ENCODE results near the gene COL27A1.

Gene COL27A1

DNA sequence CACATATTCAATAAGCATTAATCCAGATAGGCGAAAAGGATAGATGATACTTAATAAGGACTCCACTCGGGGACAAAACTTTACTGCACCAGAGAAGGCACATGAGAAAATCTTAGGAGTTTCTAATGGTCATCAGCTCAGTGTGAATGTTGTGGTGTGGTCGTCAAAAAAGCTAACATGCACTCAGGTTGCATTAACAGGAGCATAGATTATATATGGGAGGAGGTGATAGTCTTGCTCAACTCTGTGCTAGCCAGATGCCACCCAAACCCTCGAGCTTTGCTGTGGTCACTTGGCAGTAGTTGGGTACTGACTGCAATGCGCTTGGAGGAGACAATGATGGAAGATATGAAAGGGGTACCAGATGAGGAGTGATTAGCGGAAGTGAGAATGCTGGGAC is 8.6 kb upstream of the COL27A1 start:
- TF ChIP-seq FOXP2 (optimal IDR thresholded peaks at IDR 0.05; ENCODE audit: borderline replicate concordance, extremely low read depth, extremely low read length, insufficient read depth) (no peak), SIN3A (IDR thresholded peaks at IDR 0.05; ENCODE audit: borderline replicate concordance, insufficient read depth, low read length) (no peak), TAF1 (IDR thresholded peaks at IDR 0.05; ENCODE audit: borderline replicate concordance, insufficient read depth, low read length) (no peak), POLR2AphosphoS5 (IDR thresholded peaks at IDR 0.05; ENCODE audit: low read depth, low read length) (no peak)
- TF ChIP-seq, protein P1, sequence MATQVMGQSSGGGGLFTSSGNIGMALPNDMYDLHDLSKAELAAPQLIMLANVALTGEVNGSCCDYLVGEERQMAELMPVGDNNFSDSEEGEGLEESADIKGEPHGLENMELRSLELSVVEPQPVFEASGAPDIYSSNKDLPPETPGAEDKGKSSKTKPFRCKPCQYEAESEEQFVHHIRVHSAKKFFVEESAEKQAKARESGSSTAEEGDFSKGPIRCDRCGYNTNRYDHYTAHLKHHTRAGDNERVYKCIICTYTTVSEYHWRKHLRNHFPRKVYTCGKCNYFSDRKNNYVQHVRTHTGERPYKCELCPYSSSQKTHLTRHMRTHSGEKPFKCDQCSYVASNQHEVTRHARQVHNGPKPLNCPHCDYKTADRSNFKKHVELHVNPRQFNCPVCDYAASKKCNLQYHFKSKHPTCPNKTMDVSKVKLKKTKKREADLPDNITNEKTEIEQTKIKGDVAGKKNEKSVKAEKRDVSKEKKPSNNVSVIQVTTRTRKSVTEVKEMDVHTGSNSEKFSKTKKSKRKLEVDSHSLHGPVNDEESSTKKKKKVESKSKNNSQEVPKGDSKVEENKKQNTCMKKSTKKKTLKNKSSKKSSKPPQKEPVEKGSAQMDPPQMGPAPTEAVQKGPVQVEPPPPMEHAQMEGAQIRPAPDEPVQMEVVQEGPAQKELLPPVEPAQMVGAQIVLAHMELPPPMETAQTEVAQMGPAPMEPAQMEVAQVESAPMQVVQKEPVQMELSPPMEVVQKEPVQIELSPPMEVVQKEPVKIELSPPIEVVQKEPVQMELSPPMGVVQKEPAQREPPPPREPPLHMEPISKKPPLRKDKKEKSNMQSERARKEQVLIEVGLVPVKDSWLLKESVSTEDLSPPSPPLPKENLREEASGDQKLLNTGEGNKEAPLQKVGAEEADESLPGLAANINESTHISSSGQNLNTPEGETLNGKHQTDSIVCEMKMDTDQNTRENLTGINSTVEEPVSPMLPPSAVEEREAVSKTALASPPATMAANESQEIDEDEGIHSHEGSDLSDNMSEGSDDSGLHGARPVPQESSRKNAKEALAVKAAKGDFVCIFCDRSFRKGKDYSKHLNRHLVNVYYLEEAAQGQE (IDR thresholded peaks at IDR 0.05; ENCODE audit: insufficient read depth in 1 of 2, low read depth in 2 of 2, low read length in 2 of 2) = no peak

DNA sequence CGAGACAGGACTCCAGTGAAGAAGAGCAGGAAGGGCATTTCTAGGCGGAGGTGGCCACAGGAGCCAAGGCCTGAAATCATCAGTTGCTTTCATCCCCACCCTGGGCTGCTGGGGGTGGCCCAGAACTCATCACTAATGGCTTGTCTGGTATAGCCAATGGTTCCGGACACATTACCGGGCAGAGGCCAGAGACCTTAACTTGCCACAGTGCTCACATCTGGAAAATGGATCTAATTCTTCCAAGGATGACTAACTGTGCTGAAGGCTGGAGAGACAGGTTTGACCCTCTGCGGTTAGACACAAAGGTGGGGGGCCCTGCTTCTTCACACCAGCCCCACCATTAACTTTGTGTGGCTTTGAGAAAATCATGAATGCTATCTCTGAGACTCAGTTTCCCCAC is 6.2 kb upstream of the COL27A1 start:
- TF ChIP-seq POLR2AphosphoS5 (IDR thresholded peaks at IDR 0.05; ENCODE audit: low read depth, low read length) (no peak), TAF1 (IDR thresholded peaks at IDR 0.05; ENCODE audit: borderline replicate concordance, insufficient read depth, low read length) (no peak), FOXP2 (optimal IDR thresholded peaks at IDR 0.05; ENCODE audit: borderline replicate concordance, extremely low read depth, extremely low read length, insufficient read depth) (no peak), SIN3A (IDR thresholded peaks at IDR 0.05; ENCODE audit: borderline replicate concordance, insufficient read depth, low read length) (no peak)
- TF ChIP-seq, protein P1 (IDR thresholded peaks at IDR 0.05; ENCODE audit: insufficient read depth in 1 of 2, low read depth in 2 of 2, low read length in 2 of 2) = no peak

DNA sequence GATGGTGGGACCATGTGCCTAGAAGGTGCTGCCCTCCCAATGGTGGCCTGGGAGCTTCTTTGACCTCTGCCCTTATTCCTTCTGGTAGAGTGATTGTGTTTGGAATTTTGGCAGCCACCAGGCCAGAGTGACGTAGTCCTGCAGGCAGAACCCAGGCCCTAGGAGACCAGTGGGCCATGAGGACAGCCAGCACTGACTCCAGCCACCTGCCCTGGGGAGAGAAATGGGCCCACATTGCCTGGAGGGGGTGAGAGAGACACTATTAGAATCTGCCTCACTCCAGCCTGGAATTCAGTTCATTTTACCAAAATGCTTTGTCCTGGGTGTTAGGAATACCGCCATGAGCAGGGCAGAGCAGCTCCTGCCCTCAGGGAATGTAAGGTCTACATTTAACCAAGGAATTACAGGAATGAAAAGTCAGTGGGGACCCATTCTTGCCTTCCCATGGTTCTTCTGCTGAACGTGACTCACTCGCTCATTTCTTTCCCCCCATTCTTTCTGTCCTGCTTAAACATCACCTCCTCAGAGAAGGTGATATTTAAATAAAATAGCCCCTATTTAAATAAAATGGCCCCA is 5.5 kb upstream of the COL27A1 start:
- no peak for TF ChIP-seq FOXP2 (optimal IDR thresholded peaks at IDR 0.05; ENCODE audit: borderline replicate concordance, extremely low read depth, extremely low read length, insufficient read depth)
- TF ChIP-seq, protein P1 (IDR thresholded peaks at IDR 0.05; ENCODE audit: insufficient read depth in 1 of 2, low read depth in 2 of 2, low read length in 2 of 2) = no peak
- no peak for TF ChIP-seq SIN3A (IDR thresholded peaks at IDR 0.05; ENCODE audit: borderline replicate concordance, insufficient read depth, low read length)
- TF ChIP-seq POLR2AphosphoS5 (IDR thresholded peaks at IDR 0.05; ENCODE audit: low read depth, low read length) = no peak
- TF ChIP-seq TAF1 (IDR thresholded peaks at IDR 0.05; ENCODE audit: borderline replicate concordance, insufficient read depth, low read length) = no peak

DNA sequence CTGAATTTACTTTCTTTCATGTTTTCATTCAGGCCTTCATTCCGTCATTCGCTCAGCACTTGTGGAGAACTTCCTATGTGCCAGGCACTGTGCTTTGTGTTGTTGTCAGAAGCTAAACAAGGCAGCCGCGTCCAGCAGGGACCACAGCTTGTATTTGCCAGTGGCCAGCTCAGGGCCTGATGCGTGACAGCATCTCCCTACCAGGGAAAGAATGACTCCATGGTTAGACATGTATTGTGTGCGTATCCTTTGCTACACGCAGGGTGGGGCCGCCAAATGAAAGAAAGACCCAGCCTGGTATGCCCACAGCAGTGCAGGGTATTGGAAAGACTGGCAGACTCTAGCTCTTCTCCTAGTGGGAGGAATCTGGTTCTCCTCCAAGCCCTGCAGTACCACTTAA is 4.7 kb upstream of the COL27A1 start:
- TF ChIP-seq POLR2AphosphoS5 (IDR thresholded peaks at IDR 0.05; ENCODE audit: low read depth, low read length) (no peak), SIN3A (IDR thresholded peaks at IDR 0.05; ENCODE audit: borderline replicate concordance, insufficient read depth, low read length) (no peak), TAF1 (IDR thresholded peaks at IDR 0.05; ENCODE audit: borderline replicate concordance, insufficient read depth, low read length) (no peak), FOXP2 (optimal IDR thresholded peaks at IDR 0.05; ENCODE audit: borderline replicate concordance, extremely low read depth, extremely low read length, insufficient read depth) (no peak)
- TF ChIP-seq, protein P1 (IDR thresholded peaks at IDR 0.05; ENCODE audit: insufficient read depth in 1 of 2, low read depth in 2 of 2, low read length in 2 of 2) = no peak
